ENCODE measurements around the gene ZNF451.

Gene ZNF451

GRCh38 chr6:57109880-57110279 lies 19.9 kb downstream of the ZNF451 start:
- H3K9me3 Mint-ChIP-seq = no peaks in the 10 kb centered on the region
- H3K27ac Mint-ChIP-seq = no peak overlapping the region
- intact Hi-C loops (cut with micrococcal nuclease) = no loop called here
- H3K4me1 Mint-ChIP-seq (ENCODE audit: low read depth) = peaks cover 24% of the 10 kb centered on the region
- H3K36me3 Mint-ChIP-seq (ENCODE audit: low read depth) = peaks cover 19% of the 10 kb centered on the region
- H3K27me3 Mint-ChIP-seq = no peaks in the 10 kb centered on the region
- H3K4me3 Mint-ChIP-seq = no peak overlapping the region

- Mint-ChIP-seq H3K27me3 (no peaks in the 10 kb centered on the region), H3K27ac (no peak overlapping the region), H3K4me3 (no peak overlapping the region), H3K36me3 (ENCODE audit: low read depth) (peaks cover 10% of the 10 kb centered on the region), H3K4me1 (ENCODE audit: low read depth) (peaks cover 24% of the 10 kb centered on the region), H3K9me3 (no peaks in the 10 kb centered on the region)
- intact Hi-C loops (cut with micrococcal nuclease) = no loop called here
These were observed 23.1 kb downstream of the ZNF451 start for GRCh38 chr6:57113105-57113504.

- H3K4me3 Mint-ChIP-seq = no peak overlapping the region
- no peak overlapping the region for H3K27ac Mint-ChIP-seq
- intact Hi-C loops (cut with micrococcal nuclease) = no loop called here
- no peaks in the 10 kb centered on the region for H3K27me3 Mint-ChIP-seq
- H3K36me3 Mint-ChIP-seq (ENCODE audit: low read depth) = peaks cover 2% of the 10 kb centered on the region
- no peaks in the 10 kb centered on the region for H3K9me3 Mint-ChIP-seq
- H3K4me1 Mint-ChIP-seq (ENCODE audit: low read depth) = peaks cover 6% of the 10 kb centered on the region
These were observed 26.8 kb downstream of the ZNF451 start for GRCh38 chr6:57116776-57117175.

GRCh38 chr6:57117796-57118195 lies 27.8 kb downstream of the ZNF451 start:
- intact Hi-C loops (cut with micrococcal nuclease) = no loop called here
- Mint-ChIP-seq H3K4me1 (ENCODE audit: low read depth) (peaks cover 6% of the 10 kb centered on the region), H3K27me3 (no peaks in the 10 kb centered on the region), H3K27ac (no peak overlapping the region), H3K9me3 (no peaks in the 10 kb centered on the region), H3K36me3 (ENCODE audit: low read depth) (peaks cover 13% of the 10 kb centered on the region), H3K4me3 (no peak overlapping the region)

- Mint-ChIP-seq H3K27ac (no peak overlapping the region), H3K9me3 (no peaks in the 10 kb centered on the region), H3K27me3 (no peaks in the 10 kb centered on the region), H3K36me3 (ENCODE audit: low read depth) (peaks cover 16% of the 10 kb centered on the region), H3K4me1 (ENCODE audit: low read depth) (peaks cover 6% of the 10 kb centered on the region), H3K4me3 (no peak overlapping the region)
- intact Hi-C loops (cut with micrococcal nuclease) = no loop called here
These were observed 33.1 kb downstream of the ZNF451 start for GRCh38 chr6:57123111-57123510.

GRCh38 chr6:57127763-57128162 lies 37.8 kb downstream of the ZNF451 start:
- no peak overlapping the region for H3K4me3 Mint-ChIP-seq
- H3K36me3 Mint-ChIP-seq (ENCODE audit: low read depth) = peaks cover 16% of the 10 kb centered on the region
- no peak overlapping the region for H3K27ac Mint-ChIP-seq
- no peaks in the 10 kb centered on the region for H3K9me3 Mint-ChIP-seq
- H3K27me3 Mint-ChIP-seq = no peaks in the 10 kb centered on the region
- intact Hi-C loops (cut with micrococcal nuclease) = no loop called here
- H3K4me1 Mint-ChIP-seq (ENCODE audit: low read depth) = no peaks in the 10 kb centered on the region

- Mint-ChIP-seq H3K27me3 (no peaks in the 10 kb centered on the region), H3K4me1 (ENCODE audit: low read depth) (no peaks in the 10 kb centered on the region), H3K27ac (no peak overlapping the region), H3K9me3 (no peaks in the 10 kb centered on the region), H3K36me3 (ENCODE audit: low read depth) (peaks cover 34% of the 10 kb centered on the region), H3K4me3 (no peak overlapping the region)
- intact Hi-C loops (cut with micrococcal nuclease) = no loop called here
These were observed 40.7 kb downstream of the ZNF451 start for GRCh38 chr6:57130661-57131177.

GRCh38 chr6:57134954-57135353 lies 45.0 kb downstream of the ZNF451 start:
- intact Hi-C loops (cut with micrococcal nuclease) = no loop called here
- Mint-ChIP-seq H3K27me3 (no peaks in the 10 kb centered on the region), H3K4me3 (no peak overlapping the region), H3K4me1 (ENCODE audit: low read depth) (no peaks in the 10 kb centered on the region), H3K27ac (no peak overlapping the region), H3K9me3 (no peaks in the 10 kb centered on the region), H3K36me3 (ENCODE audit: low read depth) (peaks cover 51% of the 10 kb centered on the region)

GRCh38 chr6:57135885-57136284 lies 45.9 kb downstream of the ZNF451 start:
- no peak overlapping the region for H3K4me3 Mint-ChIP-seq
- H3K27ac Mint-ChIP-seq = no peak overlapping the region
- no peaks in the 10 kb centered on the region for H3K27me3 Mint-ChIP-seq
- H3K36me3 Mint-ChIP-seq (ENCODE audit: low read depth) = peaks cover 51% of the 10 kb centered on the region
- H3K4me1 Mint-ChIP-seq (ENCODE audit: low read depth) = no peaks in the 10 kb centered on the region
- no peaks in the 10 kb centered on the region for H3K9me3 Mint-ChIP-seq
- intact Hi-C loops (cut with micrococcal nuclease) = no loop called here

- no peak overlapping the region for H3K4me3 Mint-ChIP-seq
- H3K4me1 Mint-ChIP-seq (ENCODE audit: low read depth) = no peaks in the 10 kb centered on the region
- intact Hi-C loops (cut with micrococcal nuclease) = no loop called here
- H3K27ac Mint-ChIP-seq = no peak overlapping the region
- H3K36me3 Mint-ChIP-seq (ENCODE audit: low read depth) = peaks cover 51% of the 10 kb centered on the region
- no peaks in the 10 kb centered on the region for H3K9me3 Mint-ChIP-seq
- no peaks in the 10 kb centered on the region for H3K27me3 Mint-ChIP-seq
These were observed 47.4 kb downstream of the ZNF451 start for GRCh38 chr6:57137350-57137749.

- H3K27me3 Mint-ChIP-seq = no peaks in the 10 kb centered on the region
- no peaks in the 10 kb centered on the region for H3K9me3 Mint-ChIP-seq
- H3K27ac Mint-ChIP-seq = no peak overlapping the region
- intact Hi-C loops (cut with micrococcal nuclease) = no loop called here
- H3K36me3 Mint-ChIP-seq (ENCODE audit: low read depth) = peaks cover 51% of the 10 kb centered on the region
- H3K4me1 Mint-ChIP-seq (ENCODE audit: low read depth) = no peaks in the 10 kb centered on the region
- H3K4me3 Mint-ChIP-seq = no peak overlapping the region
These were observed 48.0 kb downstream of the ZNF451 start for GRCh38 chr6:57138026-57138425.

- Mint-ChIP-seq H3K4me3 (no peak overlapping the region), H3K27me3 (no peaks in the 10 kb centered on the region), H3K4me1 (ENCODE audit: low read depth) (no peaks in the 10 kb centered on the region), H3K9me3 (no peaks in the 10 kb centered on the region), H3K36me3 (ENCODE audit: low read depth) (peaks cover 54% of the 10 kb centered on the region), H3K27ac (no peak overlapping the region)
- intact Hi-C loops (cut with micrococcal nuclease) = no loop called here
These were observed 51.6 kb downstream of the ZNF451 start for GRCh38 chr6:57141451-57142177.

- Mint-ChIP-seq H3K36me3 (ENCODE audit: low read depth) (peaks cover 52% of the 10 kb centered on the region), H3K4me1 (ENCODE audit: low read depth) (no peaks in the 10 kb centered on the region), H3K4me3 (no peak overlapping the region), H3K27ac (no peak overlapping the region), H3K27me3 (no peaks in the 10 kb centered on the region), H3K9me3 (no peaks in the 10 kb centered on the region)
- intact Hi-C loops (cut with micrococcal nuclease) = no loop called here
These were observed 52.2 kb downstream of the ZNF451 start for GRCh38 chr6:57142178-57142525.

GRCh38 chr6:57143690-57144089 lies 53.7 kb downstream of the ZNF451 start:
- no peaks in the 10 kb centered on the region for H3K27me3 Mint-ChIP-seq
- no peaks in the 10 kb centered on the region for H3K9me3 Mint-ChIP-seq
- no peak overlapping the region for H3K27ac Mint-ChIP-seq
- H3K4me1 Mint-ChIP-seq (ENCODE audit: low read depth) = no peaks in the 10 kb centered on the region
- no peak overlapping the region for H3K4me3 Mint-ChIP-seq
- H3K36me3 Mint-ChIP-seq (ENCODE audit: low read depth) = peaks cover 63% of the 10 kb centered on the region
- intact Hi-C loops (cut with micrococcal nuclease) = no loop called here

GRCh38 chr6:57147401-57147800 lies 57.4 kb downstream of the ZNF451 start:
- H3K27me3 Mint-ChIP-seq = no peaks in the 10 kb centered on the region
- no peak overlapping the region for H3K27ac Mint-ChIP-seq
- H3K4me3 Mint-ChIP-seq = no peak overlapping the region
- H3K36me3 Mint-ChIP-seq (ENCODE audit: low read depth) = peaks cover 67% of the 10 kb centered on the region
- no peaks in the 10 kb centered on the region for H3K9me3 Mint-ChIP-seq
- intact Hi-C loops (cut with micrococcal nuclease) = no loop called here
- no peaks in the 10 kb centered on the region for H3K4me1 Mint-ChIP-seq (ENCODE audit: low read depth)

Measured in dendritic cell treated with granulocyte-macrophage colony-stimulating factor and Interleukin-4, amounts not matched to agents 40 ng/mL and 50 ng/mL, for 4 days (primary cell).